Activated effector memory CD4-positive, alpha-beta T cell treated with Interleukin-2 at 50 U/mL for 16 hours (primary cell): ENCODE results near the gene COX4I2.

ENCODE experiments used
- DNase-seq: peaks from one replicate; pipeline ENCODE4 v3.0.0-alpha.2; 2020

Gene COX4I2

DNA sequence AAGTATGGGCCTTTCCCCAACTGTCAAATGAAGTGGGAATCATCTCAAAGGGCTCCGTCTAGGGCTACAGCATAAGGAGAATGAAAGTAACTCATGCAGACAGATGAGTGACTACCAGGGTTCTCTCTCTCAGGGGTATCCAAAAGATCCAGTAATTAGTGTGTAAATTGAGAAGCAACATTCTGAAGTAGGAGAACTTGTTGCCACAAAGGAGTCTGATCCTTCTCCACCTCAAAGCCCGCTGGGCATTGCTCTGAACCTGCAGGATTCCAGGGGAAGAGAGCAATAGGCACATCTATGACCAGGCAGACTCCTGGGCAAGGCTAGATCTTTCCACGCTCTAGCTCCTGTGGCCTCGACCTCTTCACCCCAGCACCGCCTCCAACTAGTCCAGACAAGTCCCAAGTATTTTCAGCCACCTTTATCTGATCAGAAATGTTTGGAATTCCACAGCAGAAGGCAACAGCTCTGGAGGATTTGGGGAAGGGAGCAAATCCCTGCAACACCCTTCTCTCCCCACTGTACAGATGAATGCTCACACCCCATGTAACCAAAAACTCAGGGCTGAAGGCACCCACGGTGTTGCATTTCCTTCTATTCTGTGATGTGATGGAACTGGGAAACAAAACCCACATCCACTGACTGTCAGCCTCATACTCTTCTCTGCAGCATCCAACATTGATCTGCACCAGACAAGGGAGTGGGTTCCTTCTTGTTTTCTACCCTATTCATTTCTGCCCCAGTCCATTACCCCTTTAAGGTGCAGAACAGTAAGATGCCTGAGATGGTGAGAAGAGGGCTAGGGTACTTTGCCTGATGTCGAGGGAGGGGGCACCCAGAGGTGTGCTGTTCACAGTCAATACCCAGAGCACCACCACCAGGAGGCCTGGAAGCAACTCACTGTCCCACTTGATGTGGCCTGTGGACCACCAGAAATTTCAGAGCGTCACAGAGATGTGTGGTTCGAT, 41.0 kb downstream of the COX4I2 start:
- no peak for DNase-seq

DNA sequence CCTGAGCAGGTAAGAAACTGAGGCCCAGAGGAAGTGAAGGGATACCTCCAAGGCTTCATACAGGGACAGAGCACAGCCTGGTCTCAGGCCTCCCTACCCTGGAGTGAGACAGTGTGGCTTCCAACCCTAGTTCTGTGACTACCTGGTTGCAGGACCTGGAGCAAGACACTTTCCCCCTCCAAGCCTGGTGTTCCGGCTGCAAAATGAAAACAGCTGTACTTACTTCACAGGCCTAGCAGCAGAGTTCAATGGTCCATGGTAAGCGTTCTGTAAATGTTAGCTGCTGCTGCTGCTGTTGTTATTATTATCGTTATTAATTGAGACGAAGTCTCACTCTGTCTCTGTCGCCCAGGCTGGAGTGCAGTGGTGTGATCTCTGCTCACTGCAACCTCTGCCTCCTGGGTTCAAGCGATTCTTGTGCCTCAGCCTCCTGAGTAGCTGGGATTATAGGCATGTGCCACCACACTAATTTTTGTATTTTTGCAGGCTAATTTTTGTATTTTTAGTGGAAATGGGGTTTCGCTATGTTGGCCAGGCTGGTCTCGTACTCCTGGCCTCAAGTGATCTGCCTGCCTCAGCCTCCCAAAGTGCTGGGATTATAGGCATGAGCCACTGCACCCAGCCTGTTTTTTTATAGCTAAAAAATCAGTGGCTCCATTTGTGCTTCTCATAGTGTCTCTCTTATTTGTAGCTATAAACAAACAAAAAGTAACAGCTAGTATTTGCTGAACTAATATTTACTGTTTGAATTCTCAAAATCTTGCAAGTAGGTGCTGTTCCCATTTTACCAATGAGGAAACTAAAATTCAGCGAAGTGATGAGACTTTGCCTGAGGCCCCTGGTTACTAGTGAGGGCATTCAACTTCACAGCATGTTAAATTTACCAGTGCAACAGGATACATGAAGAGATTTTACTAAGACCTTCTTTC, 41.9 kb downstream of the COX4I2 start:
- no peak for DNase-seq

DNA sequence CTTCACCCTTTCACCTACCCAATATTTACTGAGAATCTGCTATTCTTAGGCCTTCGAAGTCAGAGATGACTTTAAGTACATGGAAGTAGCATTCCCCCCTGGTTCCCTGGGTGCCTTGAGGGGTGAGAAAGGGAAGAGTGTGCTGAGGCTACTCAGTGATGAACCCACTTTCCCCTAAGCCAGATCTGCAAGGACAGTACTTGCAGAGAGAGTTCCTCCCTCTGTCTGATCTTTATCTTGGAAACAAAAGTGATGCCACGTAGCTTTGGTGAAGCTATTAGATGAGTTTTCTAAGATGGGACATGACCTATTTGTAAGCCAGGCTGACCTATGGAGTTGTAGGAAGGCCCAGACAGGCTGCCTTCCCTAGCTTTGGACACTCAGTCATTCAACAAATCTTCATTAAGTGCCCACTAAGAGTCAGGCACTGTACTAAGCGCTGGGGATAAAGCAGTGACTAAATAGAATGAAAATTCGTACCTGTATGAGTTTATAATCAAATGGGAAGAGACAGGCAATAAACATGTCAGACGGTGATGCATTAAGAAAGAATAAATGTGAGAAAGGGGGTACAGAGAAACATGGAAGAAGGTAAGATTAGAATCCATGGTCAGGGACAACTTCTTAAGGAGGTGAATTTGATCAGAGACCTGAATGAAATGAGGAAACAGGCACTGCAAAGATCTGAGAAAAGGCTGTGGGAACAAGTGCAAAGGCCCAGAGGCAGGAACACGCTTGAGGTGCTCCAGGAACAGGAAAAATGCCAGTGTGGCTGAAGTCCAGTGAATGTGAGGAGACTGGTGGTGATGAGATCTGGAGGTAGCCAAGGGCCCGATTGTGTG, 42.8 kb downstream of the COX4I2 start:
- no peak for DNase-seq

DNA sequence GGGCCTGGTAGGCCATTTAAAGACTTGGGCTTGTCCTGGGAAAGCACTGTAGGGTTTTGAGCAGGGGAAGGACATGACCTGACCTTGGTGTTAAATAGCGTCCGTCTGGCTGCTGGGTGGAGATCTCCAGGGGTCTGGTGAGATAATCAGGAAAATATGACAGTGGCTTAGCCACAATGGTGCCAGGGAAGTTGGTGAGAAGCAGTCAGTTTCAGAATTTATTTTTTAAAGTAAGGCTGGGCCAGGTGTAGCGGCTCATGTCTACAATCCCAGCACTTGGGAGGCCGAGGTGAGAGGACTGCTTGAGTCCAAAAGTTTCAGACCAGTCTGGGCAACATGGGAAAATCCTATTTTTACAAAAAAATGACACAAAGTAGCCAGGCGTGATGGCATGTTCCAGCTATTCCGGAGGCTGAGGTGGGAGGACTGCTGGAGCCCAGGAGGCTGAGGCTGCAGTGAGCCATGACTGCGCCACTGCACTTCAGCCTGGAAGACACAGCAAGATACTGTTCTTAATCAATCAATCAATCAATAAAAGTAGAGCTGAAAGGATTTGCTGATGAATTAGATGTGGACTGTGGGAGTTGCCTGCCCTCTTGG, 43.5 kb downstream of the COX4I2 start:
- DNase-seq: no peak

DNA sequence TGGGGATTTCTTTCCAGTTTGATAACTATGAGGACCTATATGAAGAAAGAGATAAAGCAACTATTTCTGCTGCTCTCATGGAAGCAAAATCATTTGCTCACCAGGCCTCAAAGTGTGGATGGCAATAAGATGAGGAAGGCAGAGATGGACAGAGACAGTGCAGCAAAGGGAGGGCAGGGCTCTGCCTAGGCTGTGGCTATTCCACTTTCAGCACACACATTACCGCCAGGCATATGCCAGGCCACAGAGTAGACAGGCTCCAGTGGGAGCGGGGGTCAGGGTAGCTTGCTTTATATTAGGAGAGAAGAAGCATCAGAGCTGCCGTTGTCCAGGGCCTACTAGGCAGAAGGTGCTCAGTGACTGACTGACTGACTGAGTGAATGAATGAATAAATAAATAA, 44.1 kb downstream of the COX4I2 start:
- DNase-seq: no peak

DNA sequence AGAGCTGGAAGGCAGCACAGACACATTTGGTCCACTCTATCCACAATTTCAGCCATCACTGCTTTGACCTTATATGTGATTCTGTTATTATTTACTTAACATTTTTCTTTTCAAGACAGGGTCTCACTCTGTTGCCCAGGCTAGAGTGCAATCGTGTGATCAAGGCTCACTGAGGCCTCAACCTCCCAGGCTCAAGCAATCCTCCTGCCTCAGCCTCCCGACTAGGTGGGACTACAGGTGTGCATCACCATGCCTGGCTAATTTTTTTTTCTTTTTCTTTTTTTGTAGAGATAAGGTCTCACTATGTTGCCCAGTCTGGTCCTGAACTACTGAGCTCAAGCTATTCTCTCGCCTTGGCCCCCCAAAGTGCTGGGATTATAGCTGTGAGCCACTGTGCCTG, 44.6 kb downstream of the COX4I2 start:
- no peak for DNase-seq

DNA sequence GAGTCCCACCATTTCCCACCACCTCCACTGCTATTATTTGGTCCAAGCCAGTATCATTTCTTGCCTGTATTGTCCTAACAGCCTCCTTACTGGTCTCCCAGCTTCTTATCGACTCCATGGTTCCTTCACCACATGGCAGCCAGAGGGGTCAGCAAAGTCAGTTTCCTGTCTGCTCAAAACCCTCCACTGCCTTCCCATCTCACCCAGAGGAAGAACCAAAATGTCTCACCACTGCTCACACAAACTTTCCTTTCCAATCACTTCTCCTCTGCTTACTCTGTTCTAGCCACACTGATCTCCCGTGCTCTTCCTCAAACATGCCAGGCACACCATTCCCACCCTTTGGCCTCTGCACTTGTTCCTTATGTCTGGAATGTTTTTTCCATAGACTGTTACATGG, 45.2 kb downstream of the COX4I2 start:
- DNase-seq: no peak

DNA sequence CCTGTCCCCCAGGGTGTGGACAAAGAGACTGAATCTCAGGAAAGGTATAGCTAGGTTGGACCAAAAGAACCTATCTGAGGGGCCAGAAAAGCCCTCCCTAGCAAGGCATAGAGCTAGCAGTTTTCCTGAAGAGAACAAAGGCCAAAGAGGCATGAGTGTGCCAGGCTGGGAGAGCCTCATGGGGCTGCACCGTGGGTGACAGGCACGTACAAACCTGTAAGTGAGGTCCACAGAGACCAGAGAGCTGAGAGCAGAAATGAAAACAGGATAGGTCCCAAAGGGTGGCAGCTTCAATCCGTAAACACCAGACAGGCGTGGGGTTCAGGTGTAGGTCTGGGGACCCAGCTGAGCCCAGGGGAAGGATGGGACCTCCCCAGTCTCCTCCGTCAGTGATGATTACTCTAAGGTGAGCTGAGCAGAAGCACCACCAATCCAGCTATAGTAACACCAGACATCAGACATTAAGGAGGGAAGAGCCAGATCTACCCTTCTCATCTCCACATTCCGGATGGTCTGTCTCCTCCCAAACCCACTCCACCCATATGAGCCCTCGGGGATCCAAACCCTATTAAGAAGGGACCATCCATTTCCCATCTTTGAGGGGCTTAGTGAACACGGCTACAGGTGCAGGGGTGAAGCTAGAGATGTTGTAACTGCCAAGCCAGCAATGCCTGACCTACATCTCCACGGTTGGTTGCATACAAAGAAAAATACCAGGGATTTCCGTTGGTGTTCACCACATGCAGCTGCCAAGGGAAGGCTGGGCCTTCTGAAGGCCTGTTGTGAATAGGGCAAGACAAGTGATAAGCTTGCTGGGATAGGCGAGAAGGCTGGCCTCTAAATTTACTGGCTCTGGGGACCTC, 46.7 kb downstream of the COX4I2 start:
- DNase-seq: no peak

DNA sequence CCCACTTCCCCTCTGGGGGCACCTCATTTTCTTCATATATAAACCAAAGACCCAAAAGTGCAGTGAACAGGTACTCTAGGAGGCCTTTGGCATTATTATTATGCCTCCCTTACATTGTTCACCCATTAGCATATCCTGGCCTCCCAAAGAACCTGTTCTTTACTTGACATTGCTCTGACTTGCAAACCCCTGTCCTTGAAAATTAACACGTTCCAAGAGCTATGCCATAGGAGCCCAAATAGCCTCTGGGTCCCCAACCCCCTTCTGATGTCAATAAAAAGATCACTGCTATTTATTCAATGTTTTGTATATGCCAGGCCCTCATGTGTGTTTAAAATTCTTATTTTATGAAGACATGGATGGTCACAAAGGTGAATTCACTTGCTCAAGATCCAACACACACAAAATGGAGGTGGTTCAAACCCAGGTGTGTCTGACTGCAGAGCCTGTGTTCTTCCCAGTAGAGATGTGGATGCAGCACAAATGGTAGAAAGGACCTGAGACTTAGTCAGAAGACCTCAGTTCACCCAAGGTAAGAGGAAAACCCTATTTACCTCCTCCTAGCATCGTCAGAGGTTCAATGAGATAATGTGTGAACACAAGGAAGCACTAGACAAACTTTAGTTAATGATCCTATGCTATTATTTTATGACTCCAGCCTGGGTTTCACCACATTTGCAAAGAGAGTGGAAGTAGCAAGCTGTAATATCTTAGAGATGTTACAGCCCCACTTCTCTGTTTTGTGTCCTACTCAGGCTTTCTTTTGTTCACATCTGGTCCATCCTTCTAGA, 48.3 kb downstream of the COX4I2 start:
- no peak for DNase-seq

DNA sequence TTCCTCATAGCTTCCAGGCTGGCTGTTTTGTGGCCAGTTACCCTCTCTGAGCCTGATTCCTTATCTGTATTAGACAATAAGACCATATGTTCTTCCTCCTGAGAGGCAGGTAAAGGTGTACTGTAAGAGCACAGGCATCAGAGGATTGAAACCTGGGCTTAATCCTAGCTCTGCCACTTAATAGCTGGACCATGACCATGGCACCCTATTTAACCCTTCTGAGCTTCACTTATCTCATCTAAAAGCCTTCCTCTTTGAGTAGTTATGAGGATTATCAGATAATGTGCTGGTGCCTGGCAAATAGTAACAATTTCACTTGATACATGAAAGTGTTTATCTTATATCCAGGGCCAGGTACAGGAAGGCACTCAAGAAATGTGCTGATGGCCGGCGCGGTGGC, 50.1 kb downstream of the COX4I2 start:
- no peak for DNase-seq

DNA sequence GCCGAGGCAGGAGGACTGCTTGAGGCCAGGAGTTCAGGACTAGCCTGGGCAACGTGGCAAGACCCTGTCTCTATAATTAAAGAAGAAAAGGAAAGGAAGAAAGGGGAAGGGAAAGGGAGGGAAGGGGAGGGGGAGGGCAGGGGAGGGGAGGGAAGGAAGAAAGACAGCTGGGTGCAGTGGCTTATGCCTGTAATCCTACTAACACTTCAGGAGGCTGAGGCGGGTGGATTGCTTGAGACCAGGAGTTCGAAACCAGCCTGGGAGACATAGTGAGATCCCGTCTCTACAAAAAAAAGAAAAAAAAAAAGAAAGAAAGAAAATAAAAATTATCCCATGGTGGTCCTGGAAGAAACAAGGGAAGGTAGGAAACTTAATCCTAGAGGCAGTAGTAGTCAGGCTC, 51.4 kb downstream of the COX4I2 start:
- no peak for DNase-seq

DNA sequence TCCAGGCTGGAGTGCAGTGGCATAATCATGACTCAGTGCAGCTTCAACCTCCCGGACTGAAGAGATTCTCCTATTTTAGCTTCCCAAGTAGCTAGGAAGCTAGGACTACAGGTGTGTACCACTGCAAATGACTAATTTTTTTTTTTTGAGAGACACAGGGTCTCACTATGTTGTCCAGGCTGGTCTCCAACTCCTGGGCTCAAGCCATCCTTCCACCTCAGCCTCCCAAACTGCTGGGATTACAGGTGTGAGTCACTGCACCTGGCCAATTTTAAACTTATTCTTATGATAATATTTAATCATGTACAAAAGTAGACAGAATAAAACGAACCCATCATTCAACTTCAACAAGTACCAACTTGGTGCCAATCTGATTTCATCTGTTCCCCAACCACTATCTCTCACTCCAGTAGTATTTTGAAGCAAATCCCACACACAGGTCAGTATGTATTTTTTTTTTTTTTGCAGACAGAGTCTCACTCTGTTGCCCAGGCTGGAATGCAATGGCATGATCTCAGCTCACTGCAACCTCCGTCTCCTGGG, 52.5 kb downstream of the COX4I2 start:
- DNase-seq: no peak

DNA sequence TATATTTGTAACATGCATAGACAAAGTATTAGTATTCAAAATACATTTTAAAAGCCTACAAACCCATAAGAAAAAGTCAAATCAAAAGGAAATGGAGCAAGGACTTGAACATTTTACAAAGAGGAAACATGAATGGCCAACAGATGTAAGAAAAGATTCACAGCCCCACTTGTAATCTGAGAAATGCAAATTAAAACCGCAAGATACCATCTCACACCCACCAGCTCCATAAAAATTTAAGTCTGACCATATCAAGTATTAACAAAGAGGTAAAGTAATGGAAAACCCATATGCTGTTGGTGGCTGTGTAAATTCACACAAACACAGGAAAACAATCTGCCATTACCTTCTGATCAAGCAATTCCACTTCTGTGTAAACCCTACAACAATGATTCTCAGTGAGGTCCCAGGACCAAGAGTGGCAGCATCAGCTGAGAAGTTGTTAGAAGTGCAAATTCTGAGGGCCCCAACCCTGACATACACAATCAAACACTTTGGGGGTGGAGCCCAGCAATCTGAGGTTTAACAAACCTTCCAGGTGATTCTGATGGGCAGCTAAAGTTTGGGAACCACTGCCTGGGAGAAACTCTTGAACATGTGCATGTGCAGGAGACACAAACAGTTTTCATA, 54.0 kb downstream of the COX4I2 start:
- no peak for DNase-seq

DNA sequence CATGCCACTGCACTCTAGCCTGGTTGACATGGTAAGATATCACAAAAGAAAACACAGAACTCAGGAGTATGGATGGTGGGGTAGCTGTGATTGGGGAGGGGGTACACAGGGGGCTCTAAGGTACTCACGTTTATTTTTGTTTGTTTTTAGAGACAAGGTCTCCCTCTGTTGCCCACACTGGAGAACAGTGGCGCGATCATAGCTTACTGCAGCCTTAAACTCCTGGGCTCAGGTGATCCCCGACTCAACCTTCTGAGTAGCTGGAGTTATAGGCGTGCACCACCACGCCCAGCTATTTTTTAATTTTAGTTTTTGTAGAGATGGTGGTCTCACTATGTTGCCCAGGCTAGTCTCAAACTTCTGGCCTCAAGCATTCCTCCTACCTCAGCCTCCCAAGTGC, 55.7 kb downstream of the COX4I2 start:
- DNase-seq: no peak

DNA sequence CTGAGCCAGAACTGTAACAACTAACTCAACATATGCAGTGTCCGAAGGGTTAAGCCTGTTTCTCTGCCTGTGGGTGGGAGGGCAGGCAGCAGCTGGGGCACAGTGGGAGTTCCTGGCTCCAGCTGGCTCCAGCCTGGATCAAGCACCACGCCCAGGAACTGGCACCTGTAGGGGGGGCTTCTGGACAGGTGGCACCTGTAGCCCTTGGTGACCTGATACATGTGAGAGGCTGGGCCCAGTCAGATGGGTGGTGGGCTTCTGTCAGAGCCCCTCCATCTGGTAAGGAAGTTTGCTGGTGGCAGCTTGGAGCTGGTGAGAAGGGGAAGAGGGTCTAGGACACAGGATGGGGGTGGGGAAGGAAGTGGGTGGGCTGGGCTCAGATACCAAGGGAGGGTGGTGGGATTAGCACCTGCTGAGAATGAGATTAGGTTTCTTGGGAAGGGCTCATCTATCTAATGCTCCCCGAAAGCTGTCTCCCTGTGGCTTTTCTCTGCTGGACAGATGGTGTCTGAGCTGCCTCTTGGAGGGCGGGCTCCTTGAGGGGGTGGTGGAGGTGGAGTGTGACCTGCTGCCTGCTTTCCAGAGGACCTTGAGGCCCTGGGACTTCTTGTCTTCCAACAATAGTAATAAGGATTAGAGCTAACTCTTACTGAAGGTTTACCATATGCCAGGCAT, 56.4 kb downstream of the COX4I2 start:
- no peak for DNase-seq
